SK-N-SH (cell line): Measurements from ENCODE around the gene LPCAT1. TPM values are rescaled to one million over a fixed set of nuclear protein-coding genes. Genes with fewer than 3 reads are reported as not detected.

Experiments used
- CTCF ChIA-PET: fragments of 300-600, 350-600 bp; formaldehyde crosslinking; extraction: SDS; loops from one replicate; lab custom pipeline; 2021; lab: Yijun Ruan, JAX
- POLR2A ChIA-PET: fragments of 350-600 bp; sonication (Branson Sonifier 250); formaldehyde crosslinking; extraction: SDS; loops from one replicate; lab custom pipeline; 2020; ENCODE audit warnings: antibody characterized with exemption, inconsistent platforms; lab: Yijun Ruan, JAX
- DNase-seq: peaks from one replicate; pipeline ENCODE4 v3.0.0; 2012
- H2AFZ ChIP-seq: fragments of 200-600 bp; sonication (generic); 2 replicates; pipeline ENCODE4 v1.8.1; 2016; ENCODE audit warnings: antibody characterized with exemption, mild to moderate bottlenecking, low read depth
- H3F3A ChIP-seq: fragments of 200-600 bp; sonication (generic); replicated peaks from 2 replicates; pipeline ENCODE3; 2016; ENCODE audit warnings: antibody characterized with exemption, mild to moderate bottlenecking; ENCODE audit not compliant: insufficient read depth
- H3K27ac ChIP-seq, 2 experiments: fragments of 200-500 bp in 1 of 2; fragments of 200-600 bp in 1 of 2; sonication (Bioruptor generic) in 1 of 2; sonication (generic), shearing (Covaris generic) in 1 of 2; 2 replicates each; pipeline versions ENCODE4 v1.5.1 to v1.6.1; 2014 to 2016; ENCODE audit warnings: low read depth in 2 of 2, inconsistent platforms in 1 of 2, low read length in 1 of 2, mild to moderate bottlenecking in 1 of 2, mixed read lengths in 1 of 2
- H3K27me3 ChIP-seq: fragments of 200-600 bp; sonication (generic), shearing (Covaris generic); 2 replicates; pipeline ENCODE4 v1.6.1; 2016; ENCODE audit warnings: mixed run types; ENCODE audit not compliant: insufficient read depth
- H3K36me3 ChIP-seq, 2 experiments: fragments of 200-500 bp in 1 of 2; fragments of 200-600 bp in 1 of 2; sonication (Bioruptor generic) in 1 of 2; sonication (generic) in 1 of 2; replicated peaks in 1 of 2; 2 replicates each; pipeline versions ENCODE3 to v1.5.1; 2014 to 2016; ENCODE audit warnings: low read length in 1 of 2, mild to moderate bottlenecking in 1 of 2; ENCODE audit not compliant: insufficient read depth in 2 of 2, control insufficient read depth in 1 of 2
- H3K4me1 ChIP-seq, 2 experiments: fragments of 200-500 bp in 1 of 2; fragments of 200-600 bp in 1 of 2; sonication (Bioruptor generic) in 1 of 2; sonication (generic), shearing (Covaris generic) in 1 of 2; 2 replicates each; pipeline versions ENCODE4 v1.5.1 to v1.6.1; 2014 to 2016; ENCODE audit warnings: low read depth in 1 of 2, low read length in 1 of 2, mixed run types in 1 of 2; ENCODE audit not compliant: insufficient read depth in 2 of 2, control insufficient read depth in 1 of 2
- H3K4me2 ChIP-seq: fragments of 200-600 bp; sonication (generic), shearing (Covaris generic); 2 replicates; pipeline ENCODE4 v1.6.1; 2017; ENCODE audit warnings: mixed run types
- H3K4me3 ChIP-seq, 2 experiments: fragments of 200-500 bp in 1 of 2; fragments of 200-600 bp in 1 of 2; sonication (Bioruptor generic) in 1 of 2; sonication (generic), shearing (Covaris generic) in 1 of 2; 2 replicates each; pipeline versions ENCODE4 v1.5.1 to v1.8.1; 2014 to 2016; ENCODE audit warnings: low read depth in 2 of 2, inconsistent platforms in 1 of 2, low read length in 1 of 2, mild to moderate bottlenecking in 1 of 2, mixed read lengths in 1 of 2, moderate library complexity in 1 of 2
- H3K79me2 ChIP-seq: fragments of 200-600 bp; sonication (generic); 2 replicates; pipeline ENCODE4 v1.8.1; 2017; ENCODE audit warnings: mild to moderate bottlenecking; ENCODE audit not compliant: insufficient read depth
- H3K9ac ChIP-seq: fragments of 200-600 bp; sonication (generic); 2 replicates; pipeline ENCODE4 v1.6.1; 2017; ENCODE audit warnings: mixed run types
- H3K9me2 ChIP-seq: fragments of 200-600 bp; sonication (generic); 2 replicates; pipeline ENCODE4 v1.6.1; 2017; ENCODE audit warnings: mixed run types
- H3K9me3 ChIP-seq: fragments of 200-600 bp; sonication (generic); 2 replicates; pipeline ENCODE4 v1.6.1; 2017; ENCODE audit warnings: mixed run types, mild to moderate bottlenecking, moderate library complexity
- H4K20me1 ChIP-seq: fragments of 200-600 bp; sonication (generic); 2 replicates; pipeline ENCODE4 v1.6.1; 2017; ENCODE audit warnings: mild to moderate bottlenecking, mixed run types; ENCODE audit not compliant: insufficient read depth
- CHD2 ChIP-seq: fragments of 150-350 bp; IDR thresholded peaks from 2 replicates; pipeline ENCODE4 v1.6.1; 2018; ENCODE audit warnings: low read length; ENCODE audit not compliant: partially characterized antibody
- ELF1 ChIP-seq: IDR thresholded peaks from 2 replicates; pipeline ENCODE4 v1.4.0; 2012
- EP300 ChIP-seq, 2 experiments: IDR thresholded peaks; 2 replicates each; pipeline versions ENCODE4 v1.4.0 to v1.6.1; 2012; ENCODE audit warnings: borderline replicate concordance in 1 of 2, low read depth in 1 of 2, low read length in 1 of 2
- EZH2phosphoT487 ChIP-seq: fragments of 200-600 bp; sonication (generic); IDR thresholded peaks from 2 replicates; pipeline ENCODE4 v1.6.1; 2017; ENCODE audit warnings: low read depth, mixed run types, mild to moderate bottlenecking, antibody characterized with exemption, moderate library complexity, borderline replicate concordance
- FOSL2 ChIP-seq: IDR thresholded peaks from 2 replicates; pipeline ENCODE4 v1.4.0; 2012; ENCODE audit warnings: low read depth, mild to moderate bottlenecking, moderate library complexity, borderline replicate concordance
- FOXJ3 ChIP-seq: sonication (generic); formaldehyde crosslinking; IDR thresholded peaks from 2 replicates; pipeline ENCODE4 v1.5.1; 2020; ENCODE audit warnings: mild to moderate bottlenecking, missing genetic modification reagents
- FOXM1 ChIP-seq: IDR thresholded peaks from 2 replicates; pipeline ENCODE4 v1.4.0; 2012; ENCODE audit warnings: low read depth, mild to moderate bottlenecking
- GABPA ChIP-seq: IDR thresholded peaks from 2 replicates; pipeline ENCODE4 v1.4.0; 2012; ENCODE audit warnings: low read depth, mild to moderate bottlenecking
- GATA2 ChIP-seq: sonication (generic); formaldehyde crosslinking; IDR thresholded peaks from 2 replicates; pipeline ENCODE4 v1.5.0; 2020; ENCODE audit warnings: mild to moderate bottlenecking, missing genetic modification reagents
- IRF3 ChIP-seq: fragments of 150-350 bp; IDR thresholded peaks from 2 replicates; pipeline ENCODE4 v1.6.1; 2016; ENCODE audit warnings: mild to moderate bottlenecking, low read depth, low read length
- JUND ChIP-seq: IDR thresholded peaks from 2 replicates; pipeline ENCODE4 v1.4.0; 2012
- NRF1 ChIP-seq: IDR thresholded peaks from 2 replicates; pipeline ENCODE4 v1.6.1; 2012; ENCODE audit warnings: low read depth, mild to moderate bottlenecking, low read length
- RCOR1 ChIP-seq: fragments of 150-350 bp; IDR thresholded peaks from 2 replicates; pipeline ENCODE4 v1.6.1; 2017; ENCODE audit warnings: antibody characterized with exemption, low read length
- RFX5 ChIP-seq: IDR thresholded peaks from 2 replicates; pipeline ENCODE4 v1.6.1; 2012; ENCODE audit warnings: mild to moderate bottlenecking, improper control_type of control experiment, low read length
- SIN3A ChIP-seq: IDR thresholded peaks from 2 replicates; pipeline ENCODE4 v1.6.1; 2012; ENCODE audit warnings: low read depth, mild to moderate bottlenecking, low read length, moderate library complexity, borderline replicate concordance
- TAF1 ChIP-seq: IDR thresholded peaks from 2 replicates; pipeline ENCODE4 v1.6.1; 2012; ENCODE audit warnings: low read depth, mild to moderate bottlenecking, low read length, moderate library complexity, borderline replicate concordance
- TCF12 ChIP-seq: IDR thresholded peaks from 2 replicates; pipeline ENCODE4 v1.4.0; 2012
- TEAD4 ChIP-seq: IDR thresholded peaks from 2 replicates; pipeline ENCODE4 v1.4.0; 2012; ENCODE audit warnings: mild to moderate bottlenecking, borderline replicate concordance; ENCODE audit not compliant: insufficient read depth
- USF2 ChIP-seq: fragments of 150-350 bp; IDR thresholded peaks from 2 replicates; pipeline ENCODE4 v1.6.1; 2017; ENCODE audit warnings: antibody characterized with exemption, low read length, low read depth, borderline replicate concordance
- YY1 ChIP-seq: IDR thresholded peaks from 2 replicates; pipeline ENCODE4 v1.4.0; 2012; ENCODE audit warnings: low read depth, mild to moderate bottlenecking
- WGBS: methylation state at CpG from one replicate; pipeline ENCODE4 v1.1.6; 2017; ENCODE audit warnings: low lambda C conversion rate; 5-methylcytosine and 5-hydroxymethylcytosine counted together
- polyA plus RNA-seq, 3 experiments: library from polyadenylated mRNA; depleted of rRNA; stranded (reverse); fragments of >200 nt; gene quantifications; 2 replicates each; pipeline ENCODE4 v1.2.3, GENCODE V29; 2012
- TF ChIP-seq, protein P1 (sequence below): IDR thresholded peaks from 2 replicates; pipeline ENCODE4 v1.4.0; 2012; ENCODE audit warnings: low read depth, borderline replicate concordance
- TF ChIP-seq, protein P2 (sequence below): IDR thresholded peaks from 2 replicates; pipeline ENCODE4 v1.4.0; 2012; ENCODE audit warnings: low read depth
- TF ChIP-seq, protein P3 (sequence below): IDR thresholded peaks from 2 replicates; pipeline ENCODE4 v1.4.0; 2012; ENCODE audit warnings: low read depth, borderline replicate concordance

The LPCAT1 gene
- polyA plus RNA-seq, 1 of the 3 experiments (the other 2 are of a cell fraction), result 42.3 TPM

DNA sequence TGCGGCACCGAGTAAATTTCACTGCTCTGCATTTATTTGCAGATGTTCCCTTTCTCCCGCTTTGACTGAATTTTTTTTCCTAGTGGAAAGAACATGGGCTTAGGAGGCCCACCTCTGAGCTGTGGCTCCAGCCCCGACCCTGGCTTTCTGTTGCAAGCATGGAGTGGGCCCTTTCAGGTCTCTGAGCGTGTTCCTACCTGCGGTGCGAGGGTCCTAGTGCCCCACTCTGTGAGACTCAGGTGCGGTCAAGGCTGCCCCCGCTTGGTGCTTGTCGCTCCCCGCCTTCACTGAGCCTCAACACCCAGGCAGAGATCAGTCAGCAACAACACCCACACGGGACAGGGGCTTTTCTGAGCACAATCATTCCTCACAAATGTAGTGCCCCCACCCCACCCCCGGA lies 110.5 kb downstream of the LPCAT1 start (continued):
- TF ChIP-seq EP300 (IDR thresholded peaks at IDR 0.05; ENCODE audit: borderline replicate concordance in 1 of 2, low read depth in 1 of 2, low read length in 1 of 2) (no peak), CHD2 (no peak), ELF1 (no peak), EZH2phosphoT487 (no peak), TEAD4 (no peak), FOXM1 (no peak), JUND (no peak)
- TF ChIP-seq, protein P1, sequence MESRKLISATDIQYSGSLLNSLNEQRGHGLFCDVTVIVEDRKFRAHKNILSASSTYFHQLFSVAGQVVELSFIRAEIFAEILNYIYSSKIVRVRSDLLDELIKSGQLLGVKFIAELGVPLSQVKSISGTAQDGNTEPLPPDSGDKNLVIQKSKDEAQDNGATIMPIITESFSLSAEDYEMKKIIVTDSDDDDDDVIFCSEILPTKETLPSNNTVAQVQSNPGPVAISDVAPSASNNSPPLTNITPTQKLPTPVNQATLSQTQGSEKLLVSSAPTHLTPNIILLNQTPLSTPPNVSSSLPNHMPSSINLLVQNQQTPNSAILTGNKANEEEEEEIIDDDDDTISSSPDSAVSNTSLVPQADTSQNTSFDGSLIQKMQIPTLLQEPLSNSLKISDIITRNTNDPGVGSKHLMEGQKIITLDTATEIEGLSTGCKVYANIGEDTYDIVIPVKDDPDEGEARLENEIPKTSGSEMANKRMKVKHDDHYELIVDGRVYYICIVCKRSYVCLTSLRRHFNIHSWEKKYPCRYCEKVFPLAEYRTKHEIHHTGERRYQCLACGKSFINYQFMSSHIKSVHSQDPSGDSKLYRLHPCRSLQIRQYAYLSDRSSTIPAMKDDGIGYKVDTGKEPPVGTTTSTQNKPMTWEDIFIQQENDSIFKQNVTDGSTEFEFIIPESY, result no peak

- Histone ChIP-seq H3K79me2 (no peaks in the 10 kb centered on the region), H3K27ac (no peak overlapping the region), H3K4me3 (no peak overlapping the region), H3K36me3 (no peaks in the 10 kb centered on the region), H3K9ac (no peak overlapping the region), H3K4me1 (no peaks in the 10 kb centered on the region), H4K20me1 (no peaks in the 10 kb centered on the region), H3K9me2 (no peaks in the 10 kb centered on the region), H3K27me3 (no peaks in the 10 kb centered on the region), H3K9me3 (no peaks in the 10 kb centered on the region), H3K4me2 (no peak overlapping the region), H3F3A (no peaks in the 10 kb centered on the region), H2AFZ (no peak overlapping the region)
- TF ChIP-seq ELF1 (no peak), TCF12 (no peak), GABPA (no peak), GATA2 (CRISPR knock-in tag) (no peak), IRF3 (no peak), NRF1 (no peak), EP300 (IDR thresholded peaks at IDR 0.05; ENCODE audit: borderline replicate concordance in 1 of 2, low read depth in 1 of 2, low read length in 1 of 2) (no peak), YY1 (no peak), FOXJ3 (no peak), SIN3A (no peak), JUND (no peak), RCOR1 (no peak), RFX5 (no peak), EZH2phosphoT487 (no peak), USF2 (no peak), FOSL2 (no peak), TAF1 (no peak)
- TF ChIP-seq, protein P2, sequence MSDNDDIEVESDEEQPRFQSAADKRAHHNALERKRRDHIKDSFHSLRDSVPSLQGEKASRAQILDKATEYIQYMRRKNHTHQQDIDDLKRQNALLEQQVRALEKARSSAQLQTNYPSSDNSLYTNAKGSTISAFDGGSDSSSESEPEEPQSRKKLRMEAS, result no peak
- TF ChIP-seq, protein P3, sequence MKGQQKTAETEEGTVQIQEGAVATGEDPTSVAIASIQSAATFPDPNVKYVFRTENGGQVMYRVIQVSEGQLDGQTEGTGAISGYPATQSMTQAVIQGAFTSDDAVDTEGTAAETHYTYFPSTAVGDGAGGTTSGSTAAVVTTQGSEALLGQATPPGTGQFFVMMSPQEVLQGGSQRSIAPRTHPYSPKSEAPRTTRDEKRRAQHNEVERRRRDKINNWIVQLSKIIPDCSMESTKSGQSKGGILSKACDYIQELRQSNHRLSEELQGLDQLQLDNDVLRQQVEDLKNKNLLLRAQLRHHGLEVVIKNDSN, result no peak
- POLR2A ChIA-PET, result no interaction called here
- CTCF ChIA-PET, result interaction anchor here (0.8 kb wide), 1 partner anchor 38 kb away, joined by 3 read pairs; no protein-coding TSS in a partner anchor
- WGBS, result 61% methylated on average over 2 of the region's 10 CpGs
- no peak for DNase-seq
These were observed 111.1 kb downstream of the LPCAT1 start for GRCh38 chr5:1412621-1413020.
